NT2/D1 (cell line): ENCODE measurements around the gene CORO1C.
"Not testable (repeated sequence)": the region's sequence is repeated elsewhere in the genome, so short reads cannot be mapped to it uniquely, and the experiment has no call there.

Experiments used
- DNase-seq: peaks from one replicate; pipeline ENCODE4 v3.0.0-alpha.2; 2011; ENCODE audit warnings: low read depth, low spot score
- H3K27me3 ChIP-seq: 2 replicates; pipeline ENCODE4 v1.6.0; 2011; ENCODE audit warnings: mild to moderate bottlenecking; ENCODE audit not compliant: insufficient read length, insufficient read depth
- H3K36me3 ChIP-seq: 2 replicates; pipeline ENCODE4 v1.6.1; 2011; ENCODE audit warnings: mild to moderate bottlenecking, low read length, mixed read lengths; ENCODE audit not compliant: insufficient read depth, insufficient read length
- H3K4me1 ChIP-seq: 2 replicates; pipeline ENCODE4 v1.5.1; 2011; ENCODE audit not compliant: insufficient read depth, insufficient read length
- H3K4me3 ChIP-seq: 2 replicates; pipeline ENCODE4 v1.5.1; 2011; ENCODE audit warnings: low read depth; ENCODE audit not compliant: insufficient read length
- H3K9ac ChIP-seq: 2 replicates; pipeline ENCODE4 v1.6.0; 2011; ENCODE audit warnings: low read depth; ENCODE audit not compliant: insufficient read length
- H3K9me3 ChIP-seq: 2 replicates; pipeline ENCODE4 v1.5.1; 2011; ENCODE audit warnings: mild to moderate bottlenecking, low read length; ENCODE audit not compliant: insufficient read depth
- SUZ12 ChIP-seq: IDR thresholded peaks from 2 replicates; pipeline ENCODE4 v1.6.1; 2011; ENCODE audit not compliant: insufficient read length, insufficient read depth; ENCODE audit errors: extremely low read depth
- YY1 ChIP-seq: IDR thresholded peaks from 2 replicates; pipeline ENCODE4 v1.6.1; 2011; ENCODE audit not compliant: insufficient read length, insufficient read depth
- ZNF274 ChIP-seq: IDR thresholded peaks from 2 replicates; pipeline ENCODE4 v1.6.1; 2011; ENCODE audit warnings: mild to moderate bottlenecking, low read depth, low read length

Gene CORO1C

DNA sequence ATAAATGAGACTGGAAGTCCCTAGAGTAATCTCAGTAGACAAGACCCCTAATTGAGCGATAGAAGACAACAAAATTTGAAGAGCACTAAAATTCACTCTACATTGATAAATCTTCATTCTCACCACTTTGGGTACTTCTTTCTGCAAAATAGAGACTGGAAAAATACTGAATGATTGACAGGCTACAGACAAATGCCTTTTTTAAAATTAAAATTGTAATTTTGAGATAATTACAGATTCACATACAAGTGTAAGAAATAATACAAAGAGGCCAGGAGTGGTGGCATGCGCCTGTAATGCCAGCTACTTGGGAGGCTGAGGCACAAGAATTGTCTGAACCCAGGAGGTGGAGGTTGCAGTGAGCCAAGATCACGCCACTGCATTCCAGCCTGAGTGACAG lies 4.5 kb upstream of the CORO1C start:
- no peak for DNase-seq
- no peaks in the 10 kb centered on the region for H3K4me1 ChIP-seq
- H3K27me3 ChIP-seq, result no peaks in the 10 kb centered on the region
- H3K4me3 ChIP-seq, result no peak overlapping the region
- TF ChIP-seq ZNF274 (no peak), SUZ12 (no peak), YY1 (no peak)
- H3K9ac ChIP-seq, result no peak overlapping the region
- no peaks in the 10 kb centered on the region for H3K36me3 ChIP-seq
- peaks cover 6% of the 10 kb centered on the region; the same call in 1 of the 2 replicates for H3K9me3 ChIP-seq

DNA sequence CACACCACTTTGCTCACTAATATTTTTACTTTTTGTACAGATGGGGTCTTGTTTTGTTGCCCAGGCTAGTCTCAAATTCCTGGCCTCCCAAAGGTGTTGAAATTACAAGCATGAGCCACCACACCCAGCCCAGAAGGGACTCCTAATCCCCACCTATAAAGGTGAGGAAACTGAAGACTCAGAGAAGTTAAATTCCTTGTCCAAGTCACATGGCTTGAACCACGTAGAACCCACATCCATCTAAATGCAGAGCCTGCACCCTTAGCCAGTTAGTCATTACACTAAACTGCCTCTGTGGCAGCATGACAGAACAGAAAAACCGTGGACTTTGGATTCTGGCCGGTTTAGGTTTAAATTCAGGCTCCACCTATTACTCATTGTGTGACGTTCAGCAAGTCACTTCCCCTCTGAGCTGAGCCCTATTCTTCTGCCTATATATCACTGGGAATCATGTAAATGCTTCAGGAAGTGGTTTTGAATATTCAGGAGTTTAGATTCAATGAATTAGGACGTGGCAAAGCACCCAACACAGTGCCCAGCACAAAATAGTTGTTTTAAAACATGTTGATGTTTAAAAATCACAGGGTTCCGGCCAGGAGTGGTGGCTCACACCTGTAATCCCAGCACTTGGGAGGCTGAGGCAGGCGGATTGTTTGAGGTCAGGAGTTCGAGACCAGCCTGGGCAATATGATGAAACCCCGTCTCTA lies 3.0 kb upstream of the CORO1C start:
- Histone ChIP-seq H3K4me3 (no peak overlapping the region), H3K9me3 (peaks cover 6% of the 10 kb centered on the region; the same call in 1 of the 2 replicates), H3K4me1 (no peaks in the 10 kb centered on the region), H3K9ac (no peak overlapping the region), H3K27me3 (no peaks in the 10 kb centered on the region), H3K36me3 (peaks cover 7% of the 10 kb centered on the region)
- no peak for TF ChIP-seq YY1
- TF ChIP-seq ZNF274, result no peak
- no peak for TF ChIP-seq SUZ12
- DNase-seq, result no peak

DNA sequence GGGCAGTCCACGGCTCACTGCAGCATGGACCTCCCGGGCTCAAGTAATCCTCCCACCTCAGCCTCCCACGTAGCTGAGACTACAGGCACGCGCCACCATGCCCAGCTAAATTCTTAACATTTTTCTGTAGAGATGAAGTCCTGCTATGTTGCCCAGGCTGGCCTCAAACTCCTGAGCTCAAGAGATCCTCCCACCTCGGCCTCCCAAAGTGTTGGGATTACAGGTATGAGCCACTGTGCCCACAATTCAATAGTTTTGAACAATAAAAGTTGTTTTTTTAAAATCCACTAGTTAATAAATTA lies 1.9 kb upstream of the CORO1C start:
- not testable (repeated sequence) for H3K9me3 ChIP-seq, H3K36me3 ChIP-seq, H3K27me3 ChIP-seq, H3K4me1 ChIP-seq, DNase-seq, H3K9ac ChIP-seq, H3K4me3 ChIP-seq

DNA sequence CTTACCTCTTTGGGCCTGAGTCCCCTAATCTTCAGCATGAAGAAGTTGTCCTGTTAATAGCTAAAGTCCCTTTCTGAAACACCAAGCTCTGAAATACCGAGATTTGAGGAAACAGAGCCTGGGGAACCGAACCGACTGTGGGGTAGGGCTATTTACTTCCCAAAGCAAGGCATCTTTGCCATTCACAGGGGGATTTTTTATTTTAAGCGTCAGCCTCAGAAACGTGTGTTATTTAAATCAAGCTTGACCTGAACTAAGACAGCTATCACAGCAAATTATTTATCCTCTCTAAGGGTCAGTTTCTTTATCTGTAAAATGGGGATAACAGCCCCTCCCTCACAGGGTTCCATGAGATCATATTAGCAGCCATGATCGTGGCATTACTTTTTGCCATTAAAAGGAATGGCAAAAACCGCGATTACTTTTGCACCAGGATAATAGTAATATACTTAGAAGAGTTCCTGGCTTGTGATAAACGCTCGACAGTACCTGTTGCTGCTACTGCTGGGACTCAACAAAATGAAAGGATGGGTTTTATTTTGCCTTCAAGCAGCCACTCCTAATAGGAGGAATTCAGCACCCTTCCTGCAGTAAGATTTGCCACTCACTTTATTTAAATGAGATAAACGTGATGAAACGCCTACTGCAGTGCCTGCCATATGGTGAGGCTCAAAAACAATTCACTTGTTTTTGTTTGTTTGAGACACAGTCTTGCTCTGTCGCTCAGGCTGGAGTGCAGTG lies 1.3 kb upstream of the CORO1C start:
- Histone ChIP-seq H3K4me1 (no peaks in the 10 kb centered on the region), H3K9ac (peak overlapping the region; percentile 37), H3K9me3 (0 out of 2 replicates have a peak, but pooled peaks cover under 1% of the 10 kb centered on the region), H3K27me3 (no peaks in the 10 kb centered on the region), H3K4me3 (peak overlapping the region; percentile 50), H3K36me3 (peaks cover 11% of the 10 kb centered on the region)
- no peak for DNase-seq
- TF ChIP-seq YY1 (no peak), SUZ12 (no peak), ZNF274 (no peak)

DNA sequence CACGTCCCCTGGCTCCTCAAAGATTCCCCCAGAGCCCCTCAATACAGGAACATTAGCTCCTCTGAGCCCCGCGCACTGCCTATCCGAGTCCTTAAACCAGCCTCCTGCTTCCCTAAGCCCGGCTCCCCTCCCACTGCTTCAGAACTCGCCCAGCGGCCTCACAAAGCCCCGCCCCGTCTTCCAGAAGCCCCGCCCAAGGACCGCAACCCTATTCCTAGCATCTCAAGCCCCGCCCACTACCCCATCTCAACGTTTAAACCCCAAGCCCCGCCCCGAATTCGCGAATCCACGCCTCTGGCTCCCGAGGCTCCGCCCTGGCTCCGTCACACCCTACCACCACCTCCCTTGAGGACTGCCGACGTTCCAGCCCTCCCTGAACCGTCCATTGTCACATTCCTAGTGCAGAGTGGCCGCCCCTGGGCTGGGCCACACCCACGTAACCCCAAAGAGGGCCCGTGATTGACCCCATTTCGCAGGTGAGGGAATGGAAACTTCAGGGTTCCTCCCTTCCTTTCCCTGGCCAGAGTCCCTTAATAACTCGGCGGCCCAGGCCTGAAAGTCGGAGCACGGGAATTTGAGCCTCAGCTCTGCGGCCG lies 646 bp upstream of the CORO1C start:
- Histone ChIP-seq H3K36me3 (peaks cover 15% of the 10 kb centered on the region), H3K27me3 (no peaks in the 10 kb centered on the region), H3K9me3 (no peaks in the 10 kb centered on the region), H3K9ac (peak overlapping the region; percentile 83), H3K4me3 (peak overlapping the region; percentile 81), H3K4me1 (no peaks in the 10 kb centered on the region)
- peak; percentile 97 for DNase-seq
- TF ChIP-seq ZNF274, result no peak
- no peak for TF ChIP-seq YY1
- TF ChIP-seq SUZ12, result no peak

DNA sequence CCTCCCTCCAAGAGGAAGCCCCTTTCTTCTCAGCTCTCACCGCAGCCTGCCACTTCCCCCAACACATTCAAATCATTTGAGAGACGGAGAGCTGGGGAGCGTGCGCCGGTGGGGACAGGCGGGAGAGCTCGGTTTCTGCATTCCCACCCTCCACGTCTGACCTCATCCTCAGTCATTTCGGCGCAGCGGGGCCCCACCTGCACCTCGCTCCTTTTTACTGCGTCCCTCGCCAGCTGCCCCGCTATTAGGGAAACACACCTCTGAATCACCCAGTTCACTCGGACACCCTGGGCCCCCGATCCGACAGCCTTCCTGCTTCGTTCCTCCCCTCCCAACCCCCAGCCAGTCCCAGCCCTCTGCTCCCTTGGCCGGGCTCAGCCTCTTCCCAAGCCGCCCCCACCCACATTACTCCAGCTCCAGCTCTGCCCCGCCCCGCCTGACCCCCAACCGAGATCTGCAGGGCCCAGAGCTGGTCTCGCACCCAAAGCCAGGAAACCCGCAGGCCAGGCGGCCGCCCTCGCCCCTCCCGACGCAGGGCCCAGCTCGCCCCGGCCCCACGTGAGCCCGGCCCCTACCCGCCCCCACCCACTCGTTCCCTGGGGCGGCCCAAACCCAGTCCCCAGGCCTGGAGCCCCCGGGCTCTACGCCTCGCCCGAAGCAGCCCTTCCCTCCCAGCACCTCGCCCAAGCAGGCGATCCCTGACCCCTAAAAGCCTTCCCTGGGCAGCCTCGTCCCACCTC lies 783 bp downstream of the CORO1C start:
- Histone ChIP-seq H3K4me3 (peak overlapping the region; percentile 81), H3K4me1 (no peaks in the 10 kb centered on the region), H3K27me3 (no peaks in the 10 kb centered on the region), H3K9ac (peak overlapping the region; percentile 87), H3K9me3 (no peaks in the 10 kb centered on the region), H3K36me3 (peaks cover 20% of the 10 kb centered on the region)
- TF ChIP-seq SUZ12, result no peak
- no peak for TF ChIP-seq ZNF274
- no peak for TF ChIP-seq YY1
- DNase-seq, result peak; percentile 69
